KOPT-K1 (cell line): ENCODE data around the gene FARS2.
"Not testable (repeated sequence)": the region's sequence is repeated elsewhere in the genome, so short reads cannot be mapped to it uniquely, and the experiment has no call there.

Experiments
- H3K27ac ChIP-seq: fragments of 200-600 bp; sonication (generic); 2 replicates; pipeline ENCODE4 v1.5.1; 2016; ENCODE audit warnings: antibody characterized with exemption, mild to moderate bottlenecking, low read depth, low read length; ENCODE audit not compliant: poor library complexity, severe bottlenecking
- H3K36me3 ChIP-seq: fragments of 200-600 bp; sonication (generic); 2 replicates; pipeline ENCODE4 v1.5.1; 2017; ENCODE audit warnings: antibody characterized with exemption, mild to moderate bottlenecking, low read length, moderate library complexity; ENCODE audit not compliant: insufficient read depth
- H3K9me3 ChIP-seq: fragments of 200-600 bp; sonication (generic); 2 replicates; pipeline ENCODE4 v1.5.1; 2017; ENCODE audit warnings: antibody characterized with exemption, low read length, mild to moderate bottlenecking; ENCODE audit not compliant: insufficient read depth, poor library complexity, severe bottlenecking

The FARS2 gene

GRCh38 chr6:5682530-5682929 lies 421.2 kb downstream of the FARS2 start:
- Histone ChIP-seq H3K9me3 (no peaks in the 10 kb centered on the region), H3K36me3 (no peaks in the 10 kb centered on the region), H3K27ac (no peak overlapping the region)

GRCh38 chr6:5683747-5684146 lies 422.4 kb downstream of the FARS2 start:
- H3K27ac ChIP-seq, H3K36me3 ChIP-seq, H3K9me3 ChIP-seq: not testable (repeated sequence)

- Histone ChIP-seq H3K9me3 (no peaks in the 10 kb centered on the region), H3K27ac (peak overlapping the region; percentile 34), H3K36me3 (no peaks in the 10 kb centered on the region)
These were observed 423.2 kb downstream of the FARS2 start for GRCh38 chr6:5684320-5685053.

- H3K27ac ChIP-seq, result peak overlapping the region; percentile 97
- H3K9me3 ChIP-seq, result peaks cover 11% of the 10 kb centered on the region
- H3K36me3 ChIP-seq, result no peaks in the 10 kb centered on the region
These were observed 432.2 kb downstream of the FARS2 start for GRCh38 chr6:5693225-5694145.

GRCh38 chr6:5695260-5696245 lies 434.2 kb downstream of the FARS2 start:
- Histone ChIP-seq H3K36me3 (no peaks in the 10 kb centered on the region), H3K27ac (peak overlapping the region; percentile 97), H3K9me3 (peaks cover 11% of the 10 kb centered on the region)

GRCh38 chr6:5697508-5697907 lies 436.2 kb downstream of the FARS2 start:
- Histone ChIP-seq H3K36me3 (no peaks in the 10 kb centered on the region), H3K9me3 (peaks cover 8% of the 10 kb centered on the region), H3K27ac (peak overlapping the region; percentile 97)

- peaks cover 8% of the 10 kb centered on the region for H3K9me3 ChIP-seq
- peak overlapping the region; percentile 97 for H3K27ac ChIP-seq
- H3K36me3 ChIP-seq, result no peaks in the 10 kb centered on the region
These were observed 437.0 kb downstream of the FARS2 start for GRCh38 chr6:5698318-5698717.

GRCh38 chr6:5699064-5699463 lies 437.8 kb downstream of the FARS2 start:
- not testable (repeated sequence) for H3K36me3 ChIP-seq, H3K9me3 ChIP-seq
- H3K27ac ChIP-seq, result peak overlapping the region; percentile 97

GRCh38 chr6:5701174-5701573 lies 439.9 kb downstream of the FARS2 start:
- Histone ChIP-seq H3K36me3 (no peaks in the 10 kb centered on the region), H3K27ac (peak overlapping the region; percentile 97), H3K9me3 (peaks cover 8% of the 10 kb centered on the region)

- peak overlapping the region; percentile 97 for H3K27ac ChIP-seq
- H3K36me3 ChIP-seq, result no peaks in the 10 kb centered on the region
- no peaks in the 10 kb centered on the region for H3K9me3 ChIP-seq
These were observed 443.4 kb downstream of the FARS2 start for GRCh38 chr6:5704708-5705107.

GRCh38 chr6:5705252-5705651 lies 443.9 kb downstream of the FARS2 start:
- Histone ChIP-seq H3K27ac (peak overlapping the region; percentile 97), H3K9me3 (no peaks in the 10 kb centered on the region), H3K36me3 (no peaks in the 10 kb centered on the region)

GRCh38 chr6:5706124-5707033 lies 445.1 kb downstream of the FARS2 start:
- H3K27ac ChIP-seq, result peak overlapping the region; percentile 97
- H3K36me3 ChIP-seq, result no peaks in the 10 kb centered on the region
- H3K9me3 ChIP-seq, result no peaks in the 10 kb centered on the region

- Histone ChIP-seq H3K27ac (peak overlapping the region; percentile 97), H3K36me3 (no peaks in the 10 kb centered on the region), H3K9me3 (no peaks in the 10 kb centered on the region)
These were observed 446.1 kb downstream of the FARS2 start for GRCh38 chr6:5707281-5708045.
